Astrocyte (in vitro differentiated cells and primary cell): Measurements from ENCODE around the gene CXCL10. TPM values are rescaled to one million over a fixed set of nuclear protein-coding genes. Genes with fewer than 3 reads are reported as not detected.

Source experiments
- DNase-seq: peaks from one replicate; pipeline ENCODE4 v3.0.0-alpha.2; 2010; ENCODE audit warnings: low read depth
- FAIRE-seq: peaks from 2 replicates; lab custom pipeline; 2011; peaks lifted over from hg19 to GRCh38; lab: Jason Lieb, UNC
- H2AFZ ChIP-seq: 2 replicates; pipeline ENCODE4 v1.6.0; 2012; ENCODE audit warnings: low read depth, low read length, inconsistent platforms
- H3K27ac ChIP-seq: 2 replicates; pipeline ENCODE4 v1.5.1; 2011; ENCODE audit warnings: low read depth, low read length, inconsistent platforms
- H3K27me3 ChIP-seq: 2 replicates; pipeline ENCODE4 v1.6.0; 2011; ENCODE audit warnings: low read length, inconsistent platforms; ENCODE audit not compliant: insufficient read depth
- H3K36me3 ChIP-seq: 2 replicates; pipeline ENCODE4 v1.5.1; 2011; ENCODE audit warnings: low read length, inconsistent platforms; ENCODE audit not compliant: insufficient read depth
- H3K4me1 ChIP-seq: 2 replicates; pipeline ENCODE4 v1.5.1; 2011; ENCODE audit warnings: low read length, inconsistent platforms; ENCODE audit not compliant: insufficient read depth
- H3K4me2 ChIP-seq: 2 replicates; pipeline ENCODE4 v1.6.0; 2012; ENCODE audit warnings: low read length, inconsistent platforms
- H3K4me3 ChIP-seq: 2 replicates; pipeline ENCODE4 v1.5.1; 2011; ENCODE audit warnings: low read depth, mild to moderate bottlenecking, low read length, inconsistent platforms; ENCODE audit not compliant: insufficient read depth
- H3K79me2 ChIP-seq: 2 replicates; pipeline ENCODE4 v1.6.0; 2012; ENCODE audit warnings: mild to moderate bottlenecking, low read length, inconsistent platforms; ENCODE audit not compliant: insufficient read depth
- H3K9ac ChIP-seq: 2 replicates; pipeline ENCODE4 v1.6.0; 2012; ENCODE audit warnings: mild to moderate bottlenecking, low read length, inconsistent platforms
- H3K9me3 ChIP-seq: 2 replicates; pipeline ENCODE4 v1.5.1; 2012; ENCODE audit warnings: low read depth, mild to moderate bottlenecking, low read length, inconsistent platforms; ENCODE audit not compliant: insufficient read depth
- H4K20me1 ChIP-seq: 2 replicates; pipeline ENCODE4 v1.6.0; 2012; ENCODE audit warnings: low read length, inconsistent platforms; ENCODE audit not compliant: insufficient read depth
- H3K27ac Mint-ChIP-seq: one replicate; pipeline ENCODE4 v1.8.0; 2021; ENCODE audit warnings: mild to moderate bottlenecking, mixed read lengths; ENCODE audit not compliant: unreplicated experiment
- H3K27me3 Mint-ChIP-seq: one replicate; pipeline ENCODE4 v1.8.0; 2021; ENCODE audit warnings: low read depth, mixed read lengths; ENCODE audit not compliant: unreplicated experiment
- H3K36me3 Mint-ChIP-seq: one replicate; pipeline ENCODE4 v1.8.0; 2021; ENCODE audit warnings: low read depth, mixed read lengths; ENCODE audit not compliant: unreplicated experiment
- H3K4me1 Mint-ChIP-seq: one replicate; pipeline ENCODE4 v1.8.0; 2021; ENCODE audit warnings: low read depth, mixed read lengths; ENCODE audit not compliant: unreplicated experiment
- H3K4me3 Mint-ChIP-seq: one replicate; pipeline ENCODE4 v1.8.0; 2021; ENCODE audit warnings: mild to moderate bottlenecking, moderate library complexity, mixed read lengths; ENCODE audit not compliant: unreplicated experiment
- H3K9me3 Mint-ChIP-seq: one replicate; pipeline ENCODE4 v1.8.0; 2021; ENCODE audit warnings: mild to moderate bottlenecking, mixed read lengths; ENCODE audit not compliant: unreplicated experiment
- CTCF ChIP-seq: IDR thresholded peaks from 2 replicates; pipeline ENCODE4 v1.5.1; 2011; ENCODE audit warnings: low read depth, mild to moderate bottlenecking, inconsistent platforms, low read length, moderate library complexity; ENCODE audit not compliant: insufficient read depth
- EZH2 ChIP-seq: IDR thresholded peaks from 2 replicates; pipeline ENCODE4 v1.6.1; 2012; ENCODE audit warnings: mild to moderate bottlenecking, low read length, inconsistent platforms; ENCODE audit not compliant: insufficient read depth
- total RNA-seq: library from RNA; stranded (reverse); gene quantifications from 2 replicates; pipeline ENCODE4 v1.2.1, GENCODE V29; 2021

The CXCL10 gene
- total RNA-seq, 1 donor from 2014 or later, result 12.9 TPM

DNA sequence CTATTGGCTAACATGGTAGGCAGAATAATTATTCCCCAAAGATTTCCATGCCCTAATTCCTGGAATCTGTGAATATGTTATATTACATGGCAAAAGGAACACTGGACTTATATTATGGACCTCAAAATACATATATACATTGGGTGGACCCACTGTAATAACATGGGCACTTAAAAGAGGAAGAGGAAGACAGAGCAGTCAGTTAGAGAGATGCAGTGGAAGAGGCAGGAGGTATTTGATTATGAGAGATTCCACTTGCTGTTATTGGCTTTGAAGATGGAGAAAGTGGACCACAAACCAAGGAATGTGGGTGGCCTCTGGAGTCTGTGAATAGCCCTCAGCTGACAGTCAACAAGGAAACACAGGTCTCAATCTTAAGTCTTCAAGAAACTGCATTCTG, 37.2 kb upstream of the CXCL10 start:
- Histone ChIP-seq H2AFZ (no peak overlapping the region), H3K4me3 (no peak overlapping the region), H3K27ac (no peak overlapping the region), H3K4me2 (no peak overlapping the region), H4K20me1 (no peaks in the 10 kb centered on the region), H3K4me1 (no peaks in the 10 kb centered on the region), H3K36me3 (no peaks in the 10 kb centered on the region), H3K27me3 (peaks cover 20% of the 10 kb centered on the region), H3K79me2 (no peaks in the 10 kb centered on the region), H3K9me3 (no peaks in the 10 kb centered on the region), H3K9ac (no peak overlapping the region)
- Mint-ChIP-seq H3K36me3 (no peaks in the 10 kb centered on the region), H3K27ac (no peak overlapping the region), H3K27me3 (peaks cover 7% of the 10 kb centered on the region), H3K4me3 (no peak overlapping the region), H3K4me1 (no peaks in the 10 kb centered on the region), H3K9me3 (no peaks in the 10 kb centered on the region)
- FAIRE-seq, result no peak
- no peak for TF ChIP-seq EZH2
- TF ChIP-seq CTCF, result no peak
- DNase-seq, result no peak

GRCh38 chr4:76059750-76060149, 36.5 kb upstream of the CXCL10 start:
- peaks cover 24% of the 10 kb centered on the region for H3K27me3 ChIP-seq
- Mint-ChIP-seq H3K36me3 (no peaks in the 10 kb centered on the region), H3K27me3 (peaks cover 7% of the 10 kb centered on the region), H3K4me1 (no peaks in the 10 kb centered on the region), H3K27ac (no peak overlapping the region), H3K9me3 (no peaks in the 10 kb centered on the region), H3K4me3 (no peak overlapping the region)
- H4K20me1 ChIP-seq, result no peaks in the 10 kb centered on the region
- no peak overlapping the region for H2AFZ ChIP-seq
- no peaks in the 10 kb centered on the region for H3K79me2 ChIP-seq
- no peak overlapping the region for H3K9ac ChIP-seq
- no peaks in the 10 kb centered on the region for H3K36me3 ChIP-seq
- DNase-seq (no peak), FAIRE-seq (no peak)
- no peak overlapping the region for H3K4me3 ChIP-seq
- H3K4me2 ChIP-seq, result no peak overlapping the region
- TF ChIP-seq EZH2, result no peak
- TF ChIP-seq CTCF, result no peak
- no peak overlapping the region for H3K27ac ChIP-seq
- no peaks in the 10 kb centered on the region for H3K9me3 ChIP-seq
- no peaks in the 10 kb centered on the region for H3K4me1 ChIP-seq

DNA sequence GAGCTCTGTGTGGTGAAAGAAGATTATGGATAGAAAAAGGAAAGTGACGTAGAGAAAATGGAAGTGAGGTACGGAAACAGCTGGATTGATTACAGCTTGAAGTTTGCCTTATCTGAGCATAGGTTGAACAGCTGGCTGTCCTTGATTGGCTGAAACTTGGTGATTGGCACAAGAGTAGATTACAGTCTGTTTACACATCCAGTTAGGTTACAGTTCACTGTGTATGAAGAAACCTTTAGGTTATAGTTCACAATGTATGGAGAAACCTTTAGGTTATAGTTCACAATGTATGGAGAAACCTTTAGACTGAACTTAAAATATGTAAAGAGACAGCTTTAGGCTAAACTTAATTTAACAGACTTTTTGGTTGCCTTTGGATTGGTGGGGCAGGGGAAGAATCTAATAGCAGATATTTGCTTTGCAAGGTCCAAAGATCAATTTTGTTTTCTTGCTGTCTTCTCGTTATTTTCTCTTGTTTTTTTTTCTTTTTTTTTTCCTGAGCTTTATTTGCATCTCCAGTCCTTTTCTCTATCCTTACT, 35.7 kb upstream of the CXCL10 start:
- no peak overlapping the region for H3K27ac Mint-ChIP-seq
- H4K20me1 ChIP-seq, result no peaks in the 10 kb centered on the region
- H3K36me3 Mint-ChIP-seq, result no peaks in the 10 kb centered on the region
- H3K4me2 ChIP-seq, result no peak overlapping the region
- H3K9ac ChIP-seq, result no peak overlapping the region
- H3K27me3 ChIP-seq, result peaks cover 24% of the 10 kb centered on the region
- no peak overlapping the region for H3K27ac ChIP-seq
- peaks cover 7% of the 10 kb centered on the region for H3K27me3 Mint-ChIP-seq
- no peak overlapping the region for H3K4me3 ChIP-seq
- no peaks in the 10 kb centered on the region for H3K36me3 ChIP-seq
- DNase-seq (no peak), FAIRE-seq (no peak)
- no peak overlapping the region for H2AFZ ChIP-seq
- H3K79me2 ChIP-seq, result no peaks in the 10 kb centered on the region
- TF ChIP-seq CTCF (no peak), EZH2 (no peak)
- no peaks in the 10 kb centered on the region for H3K9me3 ChIP-seq
- no peaks in the 10 kb centered on the region for H3K9me3 Mint-ChIP-seq
- no peaks in the 10 kb centered on the region for H3K4me1 Mint-ChIP-seq
- no peak overlapping the region for H3K4me3 Mint-ChIP-seq
- no peaks in the 10 kb centered on the region for H3K4me1 ChIP-seq
